Measurements from ENCODE around the gene RPN1. TPM values are rescaled to one million over a fixed set of nuclear protein-coding genes. Genes with fewer than 3 reads are reported as not detected.

The RPN1 gene
- total and polyA plus RNA-seq, 2 of the 13 experiments (the other 11 are each of a cell fraction or from before 2014, with no cell fraction given): 290 to 342 TPM

- TF ChIP-seq HMGXB3 (CRISPR knock-in tag; IDR thresholded peaks at IDR 0.05; ENCODE audit: borderline replicate concordance) (peak; percentile 58; the same call in 1 of the 2 replicates), DZIP1 (CRISPR knock-in tag; IDR thresholded peaks at IDR 0.05) (no peak), ZNF747 (CRISPR knock-in tag; IDR thresholded peaks at IDR 0.05; ENCODE audit: borderline replicate concordance) (peak; percentile 7; the same call in 1 of the 2 replicates), ZNF569 (CRISPR knock-in tag; IDR thresholded peaks at IDR 0.05; ENCODE audit: borderline replicate concordance) (no peak), PREB (CRISPR knock-in tag; IDR thresholded peaks at IDR 0.05) (no peak), RXRB (CRISPR knock-in tag; IDR thresholded peaks at IDR 0.05; ENCODE audit: borderline replicate concordance) (peak; percentile 58; the same call in 1 of the 2 replicates), ZNF839 (CRISPR knock-in tag; IDR thresholded peaks at IDR 0.05; ENCODE audit: borderline replicate concordance) (0 out of 2 replicates have a peak, but pooled peaks have one; percentile 52), ZC3H13 (CRISPR knock-in tag; IDR thresholded peaks at IDR 0.05) (peak; percentile 85), ZNF451 (CRISPR knock-in tag; IDR thresholded peaks at IDR 0.05) (peak; percentile 20; the same call in 1 of the 2 replicates), FOXA1 (IDR thresholded peaks at IDR 0.05) (no peak), FOXA1 (CRISPR knock-in tag; IDR thresholded peaks at IDR 0.05) (no peak), STAG1 (CRISPR knock-in tag; IDR thresholded peaks at IDR 0.05) (no peak; the same call in 1 of the 2 replicates), PATZ1 (CRISPR knock-in tag; IDR thresholded peaks at IDR 0.05) (no peak; the same call in none of the 2 replicates), CREM (IDR thresholded peaks at IDR 0.05) (peak; percentile 88), CREM (CRISPR knock-in tag; IDR thresholded peaks at IDR 0.05) (no peak), MLLT10 (CRISPR knock-in tag; IDR thresholded peaks at IDR 0.05) (no peak), ZBTB7B (CRISPR knock-in tag; IDR thresholded peaks at IDR 0.05) (0 out of 2 replicates have a peak, but pooled peaks have one; percentile 48), NFYC (CRISPR knock-in tag; IDR thresholded peaks at IDR 0.05) (peak; percentile 84), NFYB (CRISPR knock-in tag; IDR thresholded peaks at IDR 0.05) (peak; percentile 85)
These were observed at the start of gene RPN1 (continued) for GRCh38 chr3:128650096-128651050.

Data from HepG2 (cell line).